Liver (tissue), 9 donors: ENCODE measurements around the gene ARRDC5. TPM values are rescaled to one million over a fixed set of nuclear protein-coding genes. Genes with fewer than 3 reads are reported as not detected.

Experiments used
- DNase-seq: peaks from one replicate; pipeline ENCODE4 v3.0.0-alpha.2; 2017; ENCODE audit warnings: low spot score
- H3K27ac ChIP-seq, 2 donors: one replicate each; pipeline ENCODE4 v1.7.0; 2013; ENCODE audit warnings: inconsistent platforms in 2 of 2, low read length in 2 of 2, control low read depth in 1 of 2, low read depth in 1 of 2, mild to moderate bottlenecking in 1 of 2
- H3K27me3 ChIP-seq, 4 donors: one replicate each; pipeline versions ENCODE4 v1.6.1 to v1.7.0; 2013; ENCODE audit warnings: low read length in 3 of 4, inconsistent platforms in 1 of 4, mild to moderate bottlenecking in 1 of 4, moderate library complexity in 1 of 4; ENCODE audit not compliant: control insufficient read depth in 4 of 4, insufficient read depth in 4 of 4
- H3K36me3 ChIP-seq, 4 donors: one replicate each; pipeline versions ENCODE4 v1.6.1 to v1.7.0; 2013; ENCODE audit warnings: low read length in 3 of 4, mild to moderate bottlenecking in 3 of 4, low read depth in 1 of 4, moderate library complexity in 1 of 4; ENCODE audit not compliant: control insufficient read depth in 4 of 4, insufficient read depth in 3 of 4
- H3K4me1 ChIP-seq, 4 donors: one replicate each; pipeline versions ENCODE4 v1.6.1 to v1.7.0; 2013; ENCODE audit warnings: low read length in 3 of 4, mild to moderate bottlenecking in 3 of 4, moderate library complexity in 1 of 4; ENCODE audit not compliant: control insufficient read depth in 4 of 4, insufficient read depth in 4 of 4
- H3K4me3 ChIP-seq, 3 donors: one replicate each; pipeline versions ENCODE4 v1.6.1 to v1.7.0; 2013; ENCODE audit warnings: low read length in 3 of 3, control low read depth in 1 of 3, low read depth in 1 of 3, mild to moderate bottlenecking in 1 of 3
- H3K9ac ChIP-seq, 2 donors: one replicate each; pipeline ENCODE4 v1.7.0; 2013; ENCODE audit warnings: low read length in 2 of 2, mild to moderate bottlenecking in 2 of 2, moderate library complexity in 2 of 2, control low read depth in 1 of 2, low read depth in 1 of 2
- H3K9me3 ChIP-seq, 4 donors: one replicate each; pipeline versions ENCODE4 v1.6.1 to v1.7.0; 2013; ENCODE audit warnings: low read length in 3 of 4; ENCODE audit not compliant: control insufficient read depth in 4 of 4
- EGR1 ChIP-seq, 2 donors: IDR thresholded peaks; 2 replicates each; pipeline ENCODE4 v1.6.1; 2016 to 2018; ENCODE audit warnings: antibody characterized with exemption in 2 of 2, low read depth in 2 of 2
- FOXA1 ChIP-seq: IDR thresholded peaks from 2 replicates; pipeline ENCODE4 v1.6.1; 2016; ENCODE audit warnings: antibody characterized with exemption
- FOXA2 ChIP-seq: IDR thresholded peaks from 2 replicates; pipeline ENCODE4 v1.6.1; 2016; ENCODE audit warnings: antibody characterized with exemption
- GABPA ChIP-seq, 2 donors: IDR thresholded peaks in 1 of 2; conservative IDR thresholded peaks in 1 of 2; 2 replicates each; pipeline ENCODE4 v1.6.1; 2016; ENCODE audit warnings: antibody characterized with exemption in 2 of 2, mild to moderate bottlenecking in 1 of 2, moderate library complexity in 1 of 2
- HNF4G ChIP-seq: IDR thresholded peaks from 2 replicates; pipeline ENCODE4 v1.6.1; 2016; ENCODE audit warnings: antibody characterized with exemption
- NR2F2 ChIP-seq: IDR thresholded peaks from 2 replicates; pipeline ENCODE4 v1.6.1; 2016; ENCODE audit warnings: antibody characterized with exemption
- RAD21 ChIP-seq, 2 donors: IDR thresholded peaks; 2 replicates each; pipeline ENCODE4 v1.6.1; 2016; ENCODE audit warnings: antibody characterized with exemption in 2 of 2, mild to moderate bottlenecking in 2 of 2
- RXRA ChIP-seq, 2 donors: IDR thresholded peaks; 2 replicates each; pipeline ENCODE4 v1.6.1; 2017 to 2018; ENCODE audit warnings: antibody characterized with exemption in 2 of 2, mild to moderate bottlenecking in 1 of 2
- SP1 ChIP-seq: IDR thresholded peaks from 2 replicates; pipeline ENCODE4 v1.6.1; 2018; ENCODE audit warnings: antibody characterized with exemption, mild to moderate bottlenecking
- TAF1 ChIP-seq: conservative IDR thresholded peaks from 2 replicates; pipeline ENCODE4 v1.6.1; 2016; ENCODE audit warnings: antibody characterized with exemption, mild to moderate bottlenecking
- YY1 ChIP-seq: IDR thresholded peaks from 2 replicates; pipeline ENCODE4 v1.6.1; 2016; ENCODE audit warnings: antibody characterized with exemption, mild to moderate bottlenecking
- WGBS: extraction: QIAGEN DNeasy Blood & Tissue Kit; methylation state at CpG from one replicate; pipeline ENCODE4 v1.1.7; 2013; 5-methylcytosine and 5-hydroxymethylcytosine counted together
- polyA plus RNA-seq, 2 donors: library from polyadenylated mRNA; stranded (reverse) in 1 of 2; unstranded in 1 of 2; fragments of 200-250 nt in 1 of 2; fragments of >200 nt in 1 of 2; fragmentation: Nextera tagmentation in 1 of 2; extraction: Ambion mirVana in 1 of 2; gene quantifications; one replicate each; pipeline versions ENCODE4 v1.2.1 to v1.2.3, GENCODE V29; 2013 to 2015
- total RNA-seq, 2 donors: library from RNA; depleted of rRNA; stranded (reverse); fragments of >200 nt; gene quantifications; one replicate each; pipeline ENCODE4 v1.2.3, GENCODE V29; 2014
- TF ChIP-seq, protein P1 (sequence below): IDR thresholded peaks from 2 replicates; pipeline ENCODE4 v1.6.1; 2016; ENCODE audit warnings: antibody characterized with exemption
- TF ChIP-seq, protein P2 (sequence below): IDR thresholded peaks from 2 replicates; pipeline ENCODE4 v1.6.1; 2016; ENCODE audit warnings: antibody characterized with exemption, mild to moderate bottlenecking
- TF ChIP-seq, protein P3 (sequence below): IDR thresholded peaks from 2 replicates; pipeline ENCODE4 v1.6.1; 2016; ENCODE audit warnings: antibody characterized with exemption
- TF ChIP-seq, protein P4 (sequence below): IDR thresholded peaks from 2 replicates; pipeline ENCODE4 v1.6.1; 2016; ENCODE audit warnings: antibody characterized with exemption
- TF ChIP-seq, protein P5 (sequence below): fragments of 150-350 bp; IDR thresholded peaks from 2 replicates; pipeline ENCODE4 v1.5.1; 2017; ENCODE audit warnings: improper control_type of control experiment, low read depth, low read length; ENCODE audit not compliant: missing input control
- donor health status: healthy.
- donor health status: healthy.
- donor health status: healthy.
- donor health status: healthy.
- donor health status: healthy.

ARRDC5 gene
- total and polyA plus RNA-seq, 4 donors, result 0.05 to 0.25 TPM; not detected in 2

DNA sequence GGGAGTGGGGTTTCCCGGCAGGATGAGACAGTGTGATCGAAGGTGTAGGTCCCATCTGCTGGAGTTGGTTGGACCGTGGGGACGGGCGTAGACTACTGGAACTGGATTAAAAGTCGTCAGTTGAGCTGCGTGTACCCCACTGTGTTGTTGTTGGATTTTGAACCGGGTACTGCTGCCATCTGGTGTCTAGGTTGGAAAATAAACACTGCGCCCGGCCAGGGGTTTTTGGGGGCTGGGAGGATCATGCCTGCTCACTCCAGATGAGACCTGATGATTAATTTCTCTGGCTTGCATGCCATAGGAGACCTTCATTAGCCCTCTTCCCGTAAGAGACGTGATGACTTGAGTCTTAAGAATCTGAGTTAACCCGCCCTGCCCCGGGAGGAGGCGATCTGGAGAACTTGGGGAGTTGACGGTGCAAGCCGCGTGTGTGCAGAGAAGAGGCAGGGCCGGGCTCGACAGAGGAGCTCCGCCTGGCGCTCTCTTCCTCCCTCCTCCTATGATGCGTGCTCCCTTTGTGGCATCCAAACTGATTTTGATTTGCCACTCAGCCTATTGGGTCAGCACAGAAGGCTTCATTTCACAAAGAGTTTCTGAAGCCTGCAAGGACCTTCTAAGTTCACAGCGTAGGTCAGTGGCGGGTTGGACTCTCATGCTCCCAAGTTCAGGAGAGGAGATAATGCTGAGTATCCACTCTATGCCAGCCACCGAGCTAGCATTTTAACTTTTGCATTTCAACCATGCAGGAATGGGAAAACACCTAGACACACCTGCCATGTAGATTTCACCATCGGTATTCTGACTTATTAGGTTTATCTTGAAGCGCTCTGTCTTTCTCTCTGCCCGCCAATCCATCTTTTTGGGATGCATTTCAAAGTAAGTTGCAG is 9.3 kb upstream of the ARRDC5 start:
- peak; percentile 56 for DNase-seq
- H3K9ac ChIP-seq, result peak overlapping the region in 1 of 2 donors; percentile 16
- TF ChIP-seq TAF1 (no peak), EGR1 (IDR thresholded peaks at IDR 0.05; ENCODE audit: low read depth in 2 of 2) (no peak), HNF4G (no peak), YY1 (no peak), GABPA (IDR thresholded peaks at IDR 0.05 in 1 of 2, conservative IDR thresholded peaks at IDR 0.05 in 1 of 2) (no peak), NR2F2 (no peak), FOXA2 (no peak), RAD21 (IDR thresholded peaks at IDR 0.05) (peak; percentile 73 to 76), FOXA1 (no peak), SP1 (no peak), RXRA (IDR thresholded peaks at IDR 0.05) (no peak)
- TF ChIP-seq, protein P1, sequence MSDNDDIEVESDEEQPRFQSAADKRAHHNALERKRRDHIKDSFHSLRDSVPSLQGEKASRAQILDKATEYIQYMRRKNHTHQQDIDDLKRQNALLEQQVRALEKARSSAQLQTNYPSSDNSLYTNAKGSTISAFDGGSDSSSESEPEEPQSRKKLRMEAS, result no peak
- TF ChIP-seq, protein P2, sequence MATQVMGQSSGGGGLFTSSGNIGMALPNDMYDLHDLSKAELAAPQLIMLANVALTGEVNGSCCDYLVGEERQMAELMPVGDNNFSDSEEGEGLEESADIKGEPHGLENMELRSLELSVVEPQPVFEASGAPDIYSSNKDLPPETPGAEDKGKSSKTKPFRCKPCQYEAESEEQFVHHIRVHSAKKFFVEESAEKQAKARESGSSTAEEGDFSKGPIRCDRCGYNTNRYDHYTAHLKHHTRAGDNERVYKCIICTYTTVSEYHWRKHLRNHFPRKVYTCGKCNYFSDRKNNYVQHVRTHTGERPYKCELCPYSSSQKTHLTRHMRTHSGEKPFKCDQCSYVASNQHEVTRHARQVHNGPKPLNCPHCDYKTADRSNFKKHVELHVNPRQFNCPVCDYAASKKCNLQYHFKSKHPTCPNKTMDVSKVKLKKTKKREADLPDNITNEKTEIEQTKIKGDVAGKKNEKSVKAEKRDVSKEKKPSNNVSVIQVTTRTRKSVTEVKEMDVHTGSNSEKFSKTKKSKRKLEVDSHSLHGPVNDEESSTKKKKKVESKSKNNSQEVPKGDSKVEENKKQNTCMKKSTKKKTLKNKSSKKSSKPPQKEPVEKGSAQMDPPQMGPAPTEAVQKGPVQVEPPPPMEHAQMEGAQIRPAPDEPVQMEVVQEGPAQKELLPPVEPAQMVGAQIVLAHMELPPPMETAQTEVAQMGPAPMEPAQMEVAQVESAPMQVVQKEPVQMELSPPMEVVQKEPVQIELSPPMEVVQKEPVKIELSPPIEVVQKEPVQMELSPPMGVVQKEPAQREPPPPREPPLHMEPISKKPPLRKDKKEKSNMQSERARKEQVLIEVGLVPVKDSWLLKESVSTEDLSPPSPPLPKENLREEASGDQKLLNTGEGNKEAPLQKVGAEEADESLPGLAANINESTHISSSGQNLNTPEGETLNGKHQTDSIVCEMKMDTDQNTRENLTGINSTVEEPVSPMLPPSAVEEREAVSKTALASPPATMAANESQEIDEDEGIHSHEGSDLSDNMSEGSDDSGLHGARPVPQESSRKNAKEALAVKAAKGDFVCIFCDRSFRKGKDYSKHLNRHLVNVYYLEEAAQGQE, result no peak
- TF ChIP-seq, protein P3, sequence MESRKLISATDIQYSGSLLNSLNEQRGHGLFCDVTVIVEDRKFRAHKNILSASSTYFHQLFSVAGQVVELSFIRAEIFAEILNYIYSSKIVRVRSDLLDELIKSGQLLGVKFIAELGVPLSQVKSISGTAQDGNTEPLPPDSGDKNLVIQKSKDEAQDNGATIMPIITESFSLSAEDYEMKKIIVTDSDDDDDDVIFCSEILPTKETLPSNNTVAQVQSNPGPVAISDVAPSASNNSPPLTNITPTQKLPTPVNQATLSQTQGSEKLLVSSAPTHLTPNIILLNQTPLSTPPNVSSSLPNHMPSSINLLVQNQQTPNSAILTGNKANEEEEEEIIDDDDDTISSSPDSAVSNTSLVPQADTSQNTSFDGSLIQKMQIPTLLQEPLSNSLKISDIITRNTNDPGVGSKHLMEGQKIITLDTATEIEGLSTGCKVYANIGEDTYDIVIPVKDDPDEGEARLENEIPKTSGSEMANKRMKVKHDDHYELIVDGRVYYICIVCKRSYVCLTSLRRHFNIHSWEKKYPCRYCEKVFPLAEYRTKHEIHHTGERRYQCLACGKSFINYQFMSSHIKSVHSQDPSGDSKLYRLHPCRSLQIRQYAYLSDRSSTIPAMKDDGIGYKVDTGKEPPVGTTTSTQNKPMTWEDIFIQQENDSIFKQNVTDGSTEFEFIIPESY, result no peak
- TF ChIP-seq, protein P4, sequence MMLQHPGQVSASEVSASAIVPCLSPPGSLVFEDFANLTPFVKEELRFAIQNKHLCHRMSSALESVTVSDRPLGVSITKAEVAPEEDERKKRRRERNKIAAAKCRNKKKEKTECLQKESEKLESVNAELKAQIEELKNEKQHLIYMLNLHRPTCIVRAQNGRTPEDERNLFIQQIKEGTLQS, result no peak
- TF ChIP-seq, protein P5, sequence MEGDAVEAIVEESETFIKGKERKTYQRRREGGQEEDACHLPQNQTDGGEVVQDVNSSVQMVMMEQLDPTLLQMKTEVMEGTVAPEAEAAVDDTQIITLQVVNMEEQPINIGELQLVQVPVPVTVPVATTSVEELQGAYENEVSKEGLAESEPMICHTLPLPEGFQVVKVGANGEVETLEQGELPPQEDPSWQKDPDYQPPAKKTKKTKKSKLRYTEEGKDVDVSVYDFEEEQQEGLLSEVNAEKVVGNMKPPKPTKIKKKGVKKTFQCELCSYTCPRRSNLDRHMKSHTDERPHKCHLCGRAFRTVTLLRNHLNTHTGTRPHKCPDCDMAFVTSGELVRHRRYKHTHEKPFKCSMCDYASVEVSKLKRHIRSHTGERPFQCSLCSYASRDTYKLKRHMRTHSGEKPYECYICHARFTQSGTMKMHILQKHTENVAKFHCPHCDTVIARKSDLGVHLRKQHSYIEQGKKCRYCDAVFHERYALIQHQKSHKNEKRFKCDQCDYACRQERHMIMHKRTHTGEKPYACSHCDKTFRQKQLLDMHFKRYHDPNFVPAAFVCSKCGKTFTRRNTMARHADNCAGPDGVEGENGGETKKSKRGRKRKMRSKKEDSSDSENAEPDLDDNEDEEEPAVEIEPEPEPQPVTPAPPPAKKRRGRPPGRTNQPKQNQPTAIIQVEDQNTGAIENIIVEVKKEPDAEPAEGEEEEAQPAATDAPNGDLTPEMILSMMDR, result peak; percentile 41
- no peak overlapping the region for H3K27ac ChIP-seq
- H3K4me1 ChIP-seq, result peaks cover 2 to 26% (median 15%) of the 10 kb centered on the region in 4 donors
- no peaks in the 10 kb centered on the region for H3K27me3 ChIP-seq
- no peaks in the 10 kb centered on the region for H3K36me3 ChIP-seq
- H3K4me3 ChIP-seq, result no peak overlapping the region
- 50% methylated on average over 29 of the region's 29 CpGs for WGBS
- H3K9me3 ChIP-seq, result no peaks in the 10 kb centered on the region
